Midbrain (tissue), 1 donor: ENCODE measurements around the gene PLEKHM3.

Experiments
- DNase-seq: peaks from one replicate; lab custom pipeline; 2025; lab: John Stamatoyannopoulos, UW

Gene PLEKHM3

GRCh38 chr2:207892716-207893402 is 132.5 kb downstream of the PLEKHM3 start:
- DNase-seq = no peak

GRCh38 chr2:207891086-207891844 is 134.1 kb downstream of the PLEKHM3 start:
- DNase-seq = no peak

- DNase-seq = no peak
Observed at GRCh38 chr2:207887500-207887899, 137.8 kb downstream of the PLEKHM3 start.

GRCh38 chr2:207885010-207885409 is 140.3 kb downstream of the PLEKHM3 start:
- no peak for DNase-seq

- no peak for DNase-seq
Observed at GRCh38 chr2:207884127-207884526, 141.2 kb downstream of the PLEKHM3 start.

GRCh38 chr2:207883002-207883780 is 142.1 kb downstream of the PLEKHM3 start:
- no peak for DNase-seq

- no peak for DNase-seq
Observed at GRCh38 chr2:207881902-207882301, 143.4 kb downstream of the PLEKHM3 start.

- DNase-seq = no peak
Observed at GRCh38 chr2:207879536-207879935, 145.8 kb downstream of the PLEKHM3 start.

- no peak for DNase-seq
Observed at GRCh38 chr2:207876842-207877535, 148.3 kb downstream of the PLEKHM3 start.

GRCh38 chr2:207875473-207876212 is 149.7 kb downstream of the PLEKHM3 start:
- no peak for DNase-seq

- no peak for DNase-seq
Observed at GRCh38 chr2:207873794-207874193, 151.5 kb downstream of the PLEKHM3 start.

- no peak for DNase-seq
Observed at GRCh38 chr2:207871911-207872310, 153.4 kb downstream of the PLEKHM3 start.

GRCh38 chr2:207871506-207871905 is 153.8 kb downstream of the PLEKHM3 start:
- no peak for DNase-seq

GRCh38 chr2:207870814-207871213 is 154.5 kb downstream of the PLEKHM3 start:
- DNase-seq = no peak

GRCh38 chr2:207869784-207870778 is 155.2 kb downstream of the PLEKHM3 start:
- no peak for DNase-seq

GRCh38 chr2:207868855-207869596 is 156.3 kb downstream of the PLEKHM3 start:
- DNase-seq = no peak

GRCh38 chr2:207867905-207868304 is 157.4 kb downstream of the PLEKHM3 start:
- no peak for DNase-seq

GRCh38 chr2:207867056-207867455 is 158.3 kb downstream of the PLEKHM3 start:
- DNase-seq = no peak

GRCh38 chr2:207865210-207865609 is 160.1 kb downstream of the PLEKHM3 start:
- no peak for DNase-seq
